ENCODE results near the gene FLOT1. TPM values are rescaled to one million over a fixed set of nuclear protein-coding genes. Genes with fewer than 3 reads are reported as not detected.

FLOT1 gene
- total and polyA plus RNA-seq, 2 of the 13 experiments (the other 11 are each of a cell fraction or from before 2014, with no cell fraction given), result 82.3 to 130 TPM

DNA sequence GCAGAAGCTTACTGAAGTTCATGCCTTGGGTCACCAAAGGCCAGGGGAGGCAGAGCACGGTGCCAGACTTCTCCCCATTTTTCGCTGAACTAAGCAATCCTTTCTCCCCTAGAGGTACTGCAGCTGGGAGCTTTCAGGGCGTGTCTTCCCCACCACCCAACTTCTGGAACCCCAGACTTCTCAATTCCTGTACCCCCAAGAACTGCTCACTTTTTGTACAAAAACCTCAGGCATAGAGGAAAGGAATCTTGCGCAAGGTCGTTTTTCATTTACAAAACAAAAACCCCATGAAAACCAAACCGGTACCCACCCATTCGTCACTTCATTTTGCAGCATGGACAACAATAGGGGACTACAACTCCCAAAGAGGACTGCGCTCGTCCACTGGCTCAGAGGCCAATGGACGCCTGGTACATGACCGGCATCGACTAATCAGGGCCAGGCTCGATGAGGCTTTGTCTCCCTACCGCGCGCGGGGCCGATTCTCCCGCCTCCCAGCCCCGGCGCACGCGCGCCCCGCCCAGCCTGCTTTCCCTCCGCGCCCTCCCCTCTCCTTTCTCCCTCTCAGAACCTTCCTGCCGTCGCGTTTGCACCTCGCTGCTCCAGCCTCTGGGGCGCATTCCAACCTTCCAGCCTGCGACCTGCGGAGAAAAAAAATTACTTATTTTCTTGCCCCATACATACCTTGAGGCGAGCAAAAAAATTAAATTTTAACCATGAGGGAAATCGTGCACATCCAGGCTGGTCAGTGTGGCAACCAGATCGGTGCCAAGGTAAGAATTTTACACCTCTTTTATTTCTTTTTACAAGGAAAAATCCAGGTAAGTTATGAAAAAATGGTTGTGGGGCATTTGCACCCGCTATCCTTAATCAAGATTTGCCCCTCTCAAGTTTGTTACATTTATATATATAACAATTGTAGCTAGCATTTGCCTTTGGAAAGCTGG, 22.4 kb downstream of the FLOT1 start, which contains the start of gene TUBB (continued):
- TF ChIP-seq PTBP1 (IDR thresholded peaks at IDR 0.05; ENCODE audit: low read depth, low read length, poor library complexity, severe bottlenecking), result no peak
- peak; percentile 63; the same call in 1 of the 2 replicates for TF ChIP-seq NCOR1 (IDR thresholded peaks at IDR 0.05; ENCODE audit: borderline replicate concordance, low read length)
- TF ChIP-seq ZFYVE20 (CRISPR knock-in tag; IDR thresholded peaks at IDR 0.05; ENCODE audit: borderline replicate concordance, low read depth), result no peak
- TF ChIP-seq CBX1 (IDR thresholded peaks at IDR 0.05; ENCODE audit: low read depth), result peak; percentile 61
- TF ChIP-seq, protein P1, sequence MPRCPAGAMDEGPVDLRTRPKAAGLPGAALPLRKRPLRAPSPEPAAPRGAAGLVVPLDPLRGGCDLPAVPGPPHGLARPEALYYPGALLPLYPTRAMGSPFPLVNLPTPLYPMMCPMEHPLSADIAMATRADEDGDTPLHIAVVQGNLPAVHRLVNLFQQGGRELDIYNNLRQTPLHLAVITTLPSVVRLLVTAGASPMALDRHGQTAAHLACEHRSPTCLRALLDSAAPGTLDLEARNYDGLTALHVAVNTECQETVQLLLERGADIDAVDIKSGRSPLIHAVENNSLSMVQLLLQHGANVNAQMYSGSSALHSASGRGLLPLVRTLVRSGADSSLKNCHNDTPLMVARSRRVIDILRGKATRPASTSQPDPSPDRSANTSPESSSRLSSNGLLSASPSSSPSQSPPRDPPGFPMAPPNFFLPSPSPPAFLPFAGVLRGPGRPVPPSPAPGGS (CRISPR knock-in tag; IDR thresholded peaks at IDR 0.05), result no peak; the same call in none of the 2 replicates
- TF ChIP-seq REL (CRISPR knock-in tag; conservative IDR thresholded peaks at IDR 0.05), result 0 out of 2 replicates have a peak, but pooled peaks have one; percentile 52
- no peak; the same call in 1 of the 2 replicates for TF ChIP-seq ZNF598 (CRISPR knock-in tag; IDR thresholded peaks at IDR 0.05; ENCODE audit: borderline replicate concordance)
- 0 out of 2 replicates have a peak, but pooled peaks have one; percentile 31 for TF ChIP-seq ZBED4 (CRISPR knock-in tag; IDR thresholded peaks at IDR 0.05; ENCODE audit: borderline replicate concordance)
- TF ChIP-seq TP53 (CRISPR knock-in tag; conservative IDR thresholded peaks at IDR 0.05), result 0 out of 2 replicates have a peak, but pooled peaks have one; percentile 58
- TF ChIP-seq IKZF1 (IDR thresholded peaks at IDR 0.05), result no peak
- no peak for TF ChIP-seq ZNF121 (CRISPR knock-in tag; IDR thresholded peaks at IDR 0.05)
- 0 out of 2 replicates have a peak, but pooled peaks have one; percentile 52 for TF ChIP-seq ZXDC (CRISPR knock-in tag; IDR thresholded peaks at IDR 0.05)
- peak; percentile 70; the same call in 1 of the 2 replicates for TF ChIP-seq ZBTB20 (CRISPR knock-in tag; IDR thresholded peaks at IDR 0.05; ENCODE audit: borderline replicate concordance, low read depth)
- TF ChIP-seq, protein P2, sequence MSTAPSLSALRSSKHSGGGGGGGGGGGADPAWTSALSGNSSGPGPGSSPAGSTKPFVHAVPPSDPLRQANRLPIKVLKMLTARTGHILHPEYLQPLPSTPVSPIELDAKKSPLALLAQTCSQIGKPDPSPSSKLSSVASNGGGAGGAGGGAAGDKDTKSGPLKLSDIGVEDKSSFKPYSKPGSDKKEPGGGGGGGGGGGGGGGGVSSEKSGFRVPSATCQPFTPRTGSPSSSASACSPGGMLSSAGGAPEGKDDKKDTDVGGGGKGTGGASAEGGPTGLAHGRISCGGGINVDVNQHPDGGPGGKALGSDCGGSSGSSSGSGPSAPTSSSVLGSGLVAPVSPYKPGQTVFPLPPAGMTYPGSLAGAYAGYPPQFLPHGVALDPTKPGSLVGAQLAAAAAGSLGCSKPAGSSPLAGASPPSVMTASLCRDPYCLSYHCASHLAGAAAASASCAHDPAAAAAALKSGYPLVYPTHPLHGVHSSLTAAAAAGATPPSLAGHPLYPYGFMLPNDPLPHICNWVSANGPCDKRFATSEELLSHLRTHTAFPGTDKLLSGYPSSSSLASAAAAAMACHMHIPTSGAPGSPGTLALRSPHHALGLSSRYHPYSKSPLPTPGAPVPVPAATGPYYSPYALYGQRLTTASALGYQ (CRISPR knock-in tag; IDR thresholded peaks at IDR 0.05), result 0 out of 2 replicates have a peak, but pooled peaks have one; percentile 9
- peak; percentile 38; the same call in 1 of the 2 replicates for TF ChIP-seq ZNF263 (CRISPR knock-in tag; IDR thresholded peaks at IDR 0.05)
- no peak for TF ChIP-seq MED8 (CRISPR knock-in tag; IDR thresholded peaks at IDR 0.05; ENCODE audit: insufficient replicate concordance)
- no peak for TF ChIP-seq HNRNPUL1 (IDR thresholded peaks at IDR 0.05; ENCODE audit: low read depth, low read length)
